ENCODE measurements around the gene UGT3A1.

- no peak for TF ChIP-seq RAD21 (IDR thresholded peaks at IDR 0.05; ENCODE audit: insufficient read depth, low read depth, low read length)
- TF ChIP-seq ZSCAN29 (IDR thresholded peaks at IDR 0.05): no peak
- TF ChIP-seq CTCF (IDR thresholded peaks at IDR 0.05 in 2 of 3, conservative IDR thresholded peaks at IDR 0.05 in 1 of 3; ENCODE audit: control insufficient read depth in 2 of 3, extremely low read depth in 1 of 3, insufficient read depth in 1 of 3, low read depth in 3 of 3, low read length in 3 of 3): no peak
- no peak for TF ChIP-seq CBX3 (IDR thresholded peaks at IDR 0.05; ENCODE audit: borderline replicate concordance, low read depth)
- TF ChIP-seq RFX5 (IDR thresholded peaks at IDR 0.05; ENCODE audit: low read depth, low read length): no peak
- TF ChIP-seq NRF1 (conservative IDR thresholded peaks at IDR 0.05; ENCODE audit: low read depth, low read length): no peak
- no peak for TF ChIP-seq BHLHE40 (IDR thresholded peaks at IDR 0.05; ENCODE audit: borderline replicate concordance in 1 of 2, low read depth in 2 of 2, low read length in 1 of 2)
- no peak for TF ChIP-seq TBL1XR1 (IDR thresholded peaks at IDR 0.05; ENCODE audit: low read depth, low read length)
Measured at GRCh38 chr5:35988529-35988928, 2.7 kb downstream of the UGT3A1 start.
